GM21423 (cell line): ENCODE measurements around the gene HECTD4.
"Not testable (repeated sequence)": the region's sequence is repeated elsewhere in the genome, so short reads cannot be mapped to it uniquely, and the experiment has no call there.

ENCODE experiments used
- ATAC-seq: cut with Tn5 transposase; IDR thresholded peaks from one replicate; pipeline ENCODE4 v1.9.1; 2021; ENCODE audit warnings: mild to moderate bottlenecking, moderate library complexity; ENCODE audit not compliant: unreplicated experiment

The HECTD4 gene

GRCh38 chr12:112283546-112283945 is 98.7 kb downstream of the HECTD4 start:
- no peak for ATAC-seq

GRCh38 chr12:112282920-112283319 is 99.3 kb downstream of the HECTD4 start:
- no peak for ATAC-seq

GRCh38 chr12:112275836-112276235 is 106.4 kb downstream of the HECTD4 start:
- ATAC-seq: no peak

- ATAC-seq: no peak
Measured at GRCh38 chr12:112275207-112275606, 107.0 kb downstream of the HECTD4 start.

DNA sequence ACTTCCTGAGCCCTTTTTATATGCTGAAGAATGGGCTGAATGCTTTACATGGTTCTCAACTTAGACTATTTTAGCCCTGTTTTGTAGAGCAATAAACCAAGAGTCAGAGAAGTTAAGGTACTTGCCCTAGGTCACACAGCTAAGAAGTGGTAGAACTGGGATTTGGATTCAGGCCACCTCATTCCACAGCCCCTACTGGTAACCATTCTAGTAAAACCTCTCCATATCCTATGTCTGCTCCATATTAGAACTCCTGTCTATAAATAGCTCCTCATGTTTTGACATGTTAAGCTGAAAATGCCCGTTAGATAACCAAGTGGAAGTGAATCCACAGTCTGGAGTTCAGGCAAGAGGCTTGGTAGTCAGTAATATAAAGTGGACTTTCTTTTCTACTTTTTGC is 111.6 kb downstream of the HECTD4 start:
- ATAC-seq: no peak

DNA sequence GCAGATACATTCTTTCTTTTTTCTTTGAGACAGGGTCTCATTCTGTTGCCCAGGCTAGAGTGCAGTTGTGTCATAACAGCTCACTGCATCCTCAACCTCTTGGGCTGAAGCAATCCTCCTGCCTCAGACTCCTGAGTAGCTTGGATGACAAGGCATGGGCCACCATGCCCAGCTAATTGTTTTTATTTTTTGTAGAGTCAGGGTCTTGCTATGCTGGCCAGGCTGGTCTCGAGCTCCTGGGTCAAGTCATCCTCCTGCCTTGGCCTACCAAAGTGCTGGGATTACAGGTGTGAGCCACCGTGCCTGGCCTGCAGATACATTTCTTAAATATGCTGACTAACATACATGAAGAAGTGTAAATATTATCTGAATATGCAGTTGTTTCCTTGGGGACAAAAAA is 115.8 kb downstream of the HECTD4 start:
- no peak for ATAC-seq

DNA sequence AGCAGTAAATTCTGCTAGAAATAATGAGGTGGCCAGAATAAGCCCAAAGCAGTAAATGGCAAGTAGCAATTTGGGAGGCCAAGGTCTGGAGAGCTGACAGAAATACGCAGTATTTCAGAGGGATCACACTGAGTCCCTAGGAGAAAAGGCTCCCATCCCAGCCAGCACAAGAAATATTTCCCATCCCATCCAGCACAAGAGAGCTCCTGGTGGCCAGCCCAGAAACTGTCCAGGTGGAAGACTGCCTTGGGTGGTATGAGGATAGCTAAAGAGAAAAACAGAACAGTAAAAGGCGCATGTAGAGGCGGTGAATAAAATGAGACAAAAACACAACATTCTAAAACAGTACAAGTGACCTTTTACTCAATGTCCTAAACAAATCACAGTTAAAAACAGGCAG is 120.7 kb downstream of the HECTD4 start:
- no peak for ATAC-seq

DNA sequence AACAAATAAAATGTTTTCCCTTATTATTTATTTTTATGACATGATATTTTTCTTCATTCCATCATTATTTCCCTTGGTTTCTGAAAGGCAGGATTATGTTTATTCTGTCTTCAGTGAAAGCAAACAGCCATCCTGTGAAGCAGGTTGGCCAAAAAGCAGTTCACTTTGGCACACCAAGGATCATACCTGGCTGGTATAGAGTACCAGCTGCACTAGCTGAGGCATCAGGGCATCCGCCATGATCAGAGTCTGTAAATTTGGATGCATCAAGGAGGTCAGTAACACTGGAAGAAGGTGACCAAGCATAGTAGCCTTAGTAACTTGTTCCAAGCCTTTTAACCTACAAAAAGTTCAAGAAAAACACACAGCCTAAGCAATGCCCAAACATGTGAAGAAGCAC is 123.3 kb downstream of the HECTD4 start:
- no peak for ATAC-seq

- no peak for ATAC-seq
Measured at GRCh38 chr12:112256780-112257179, 125.5 kb downstream of the HECTD4 start.

DNA sequence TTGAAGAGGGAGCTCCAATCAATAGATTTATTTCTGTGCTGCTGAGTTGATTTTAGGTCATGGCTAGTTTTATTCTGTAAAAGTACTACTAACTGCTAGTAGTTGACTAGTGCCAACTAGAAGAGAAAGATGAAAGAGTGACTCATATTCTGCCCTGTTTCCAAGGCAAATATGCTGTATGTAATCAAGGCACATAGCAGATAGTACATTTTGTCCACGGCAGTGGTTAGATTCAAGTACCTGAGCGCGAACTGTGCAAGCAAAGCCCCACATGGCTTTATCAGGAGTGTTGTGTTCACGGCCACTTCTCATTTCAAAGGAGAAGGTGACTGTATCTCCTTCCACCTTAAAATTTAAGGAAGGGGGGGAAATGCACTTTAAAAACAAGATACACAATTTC is 130.0 kb downstream of the HECTD4 start:
- no peak for ATAC-seq

DNA sequence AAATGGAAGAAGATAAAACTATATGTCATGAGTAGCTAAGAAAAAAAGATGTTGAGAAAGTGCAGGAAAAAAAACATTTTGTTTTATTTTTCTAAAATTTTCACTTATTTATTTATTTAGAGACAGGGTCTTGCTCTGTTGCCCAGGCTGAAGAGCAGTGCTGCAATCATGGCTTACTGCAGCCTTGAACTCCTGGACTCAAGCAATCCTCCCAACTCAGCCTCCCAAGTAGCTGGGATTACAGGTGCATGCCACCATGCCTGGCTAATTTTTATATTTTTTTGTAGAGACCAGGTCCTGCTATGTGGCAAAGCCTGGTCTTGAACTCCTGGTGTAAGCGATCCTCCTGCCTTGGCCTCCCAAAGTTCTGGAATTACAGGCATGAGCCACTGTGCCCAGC is 137.3 kb downstream of the HECTD4 start:
- ATAC-seq: not testable (repeated sequence)

DNA sequence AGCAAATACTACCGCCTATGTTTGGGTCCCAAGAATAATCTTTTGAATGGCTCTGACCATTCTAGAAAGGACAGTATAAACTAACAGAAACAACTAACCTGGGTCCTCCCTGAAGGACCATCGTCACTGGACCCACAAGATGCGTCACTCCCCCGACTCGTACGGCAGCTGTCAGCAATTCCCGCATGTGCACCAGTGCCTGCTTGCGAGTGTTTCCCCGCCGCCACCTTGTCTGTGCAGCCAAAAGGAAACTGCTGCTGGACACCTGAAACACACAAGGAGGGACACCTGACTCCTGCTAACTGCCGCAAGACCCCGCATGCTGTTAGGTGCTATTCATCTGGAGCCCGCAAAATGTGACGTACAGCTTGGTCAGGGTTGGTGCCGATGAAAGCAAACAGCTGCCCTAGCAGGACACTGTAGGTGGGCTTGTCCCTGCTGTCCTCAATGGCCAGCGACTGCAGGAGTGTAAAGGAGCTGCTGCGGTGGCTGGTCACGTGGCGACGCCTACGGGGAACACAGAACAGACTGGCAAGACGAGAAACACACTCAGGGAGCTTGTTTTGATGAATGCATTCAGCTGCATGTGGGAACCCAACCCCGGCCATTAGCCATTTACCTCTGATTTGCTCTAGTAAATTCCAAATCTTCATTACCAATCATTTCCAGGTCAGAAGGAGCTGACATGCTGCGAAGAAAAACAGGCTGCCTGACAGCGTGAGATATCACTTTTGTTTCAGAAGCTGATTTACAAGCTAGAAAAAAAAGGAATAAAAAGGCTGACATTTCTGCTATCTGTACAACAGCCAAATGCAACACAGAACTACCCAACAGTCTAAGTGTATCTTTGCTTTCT is 138.7 kb downstream of the HECTD4 start:
- no peak for ATAC-seq

GRCh38 chr12:112241176-112241575 is 141.1 kb downstream of the HECTD4 start:
- ATAC-seq: no peak

- no peak for ATAC-seq
Measured at GRCh38 chr12:112239881-112240280, 142.3 kb downstream of the HECTD4 start.

DNA sequence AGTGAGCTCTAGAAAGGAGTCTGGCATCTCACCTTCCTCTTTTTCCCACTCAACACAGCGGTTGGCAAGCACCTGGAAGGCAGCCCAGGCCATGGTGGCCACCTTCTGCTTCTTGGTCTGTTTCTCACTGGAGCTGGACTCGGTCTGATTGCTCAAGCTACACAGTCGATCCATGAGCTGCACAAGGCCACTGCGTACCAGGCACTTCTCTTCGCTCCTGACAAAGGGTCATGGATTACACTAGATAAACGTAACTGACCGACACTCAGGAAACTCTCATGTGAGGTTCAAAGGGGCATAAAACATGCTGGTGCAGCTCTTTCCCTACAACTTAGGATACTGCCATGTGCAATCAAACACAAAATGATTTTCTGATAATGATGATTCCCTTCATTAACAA is 143.2 kb downstream of the HECTD4 start:
- no peak for ATAC-seq

DNA sequence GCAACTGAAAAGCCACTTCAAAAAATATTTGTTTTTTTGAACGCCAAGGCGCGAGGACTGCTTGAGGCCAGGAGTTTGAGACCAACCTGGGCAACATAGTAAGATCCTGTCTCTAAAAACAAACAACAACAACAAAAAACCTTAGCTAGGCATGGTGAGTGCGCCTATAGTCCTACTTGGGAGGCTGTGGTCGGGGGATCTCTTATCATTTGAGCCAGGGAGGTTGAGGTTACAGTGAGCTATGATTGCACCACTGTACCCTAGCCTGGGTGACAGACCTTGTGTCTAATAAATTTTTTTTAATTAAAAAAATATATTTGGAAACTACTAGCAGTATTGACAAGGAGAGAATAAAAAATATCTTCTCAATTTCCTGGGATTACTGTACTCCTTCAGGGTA is 143.8 kb downstream of the HECTD4 start:
- ATAC-seq: no peak

- no peak for ATAC-seq
Measured at GRCh38 chr12:112236786-112237185, 145.4 kb downstream of the HECTD4 start.

DNA sequence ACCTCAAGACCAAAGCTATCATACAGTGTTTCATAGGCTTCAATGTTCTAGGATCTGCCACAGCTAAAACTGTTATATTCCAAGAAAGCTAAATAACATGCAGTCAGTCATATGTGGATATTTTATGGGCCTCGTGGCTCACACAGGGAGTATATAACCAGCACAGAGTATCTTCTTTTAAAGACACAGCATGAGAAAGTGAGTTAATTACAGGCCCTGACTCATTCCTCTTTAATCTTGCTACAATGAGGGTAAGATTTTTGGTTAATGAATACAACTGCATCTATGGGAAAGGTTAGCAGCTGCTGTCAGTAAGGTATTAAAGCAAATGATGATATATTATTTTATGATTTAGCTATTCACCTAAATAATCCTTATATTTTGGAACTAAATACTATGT is 145.8 kb downstream of the HECTD4 start:
- no peak for ATAC-seq

DNA sequence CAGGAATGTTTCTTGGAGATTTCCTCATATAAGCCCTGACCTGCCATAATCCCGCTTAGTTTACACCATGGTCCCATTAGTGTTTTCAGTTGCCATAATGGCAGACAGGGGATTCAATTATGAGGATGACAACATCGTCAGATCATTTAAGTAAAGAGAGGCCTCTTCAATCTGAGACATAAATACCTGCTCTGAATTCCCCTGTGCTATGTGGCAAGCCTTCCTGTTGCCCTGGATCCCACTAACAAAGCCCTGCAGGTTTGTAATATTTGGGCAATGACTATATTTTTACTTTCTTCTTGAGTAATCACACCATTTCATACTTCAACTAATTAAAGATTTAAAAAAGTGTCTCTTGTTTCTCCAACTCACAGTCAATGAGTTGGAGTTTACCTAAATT is 147.9 kb downstream of the HECTD4 start:
- no peak for ATAC-seq

GRCh38 chr12:112233242-112233641 is 149.0 kb downstream of the HECTD4 start:
- ATAC-seq: no peak

DNA sequence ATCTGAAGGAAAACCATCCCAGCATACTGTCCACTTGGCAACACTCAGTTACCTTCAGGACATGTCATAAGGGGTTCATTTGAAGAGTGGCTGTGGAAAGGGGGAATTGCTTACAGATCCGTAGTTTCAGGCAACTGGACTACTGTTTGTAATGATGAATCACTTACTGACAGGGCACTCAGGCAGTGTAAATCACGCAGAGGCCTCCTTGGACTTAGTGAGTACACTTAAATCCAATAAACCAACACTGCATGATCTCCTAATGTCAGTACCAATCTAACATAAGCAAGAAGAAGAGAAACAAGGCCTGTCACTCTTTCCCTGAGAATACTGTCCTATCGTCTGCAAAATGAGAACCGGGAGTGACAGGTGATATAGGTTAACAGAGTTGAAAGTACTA is 152.1 kb downstream of the HECTD4 start:
- ATAC-seq: no peak

DNA sequence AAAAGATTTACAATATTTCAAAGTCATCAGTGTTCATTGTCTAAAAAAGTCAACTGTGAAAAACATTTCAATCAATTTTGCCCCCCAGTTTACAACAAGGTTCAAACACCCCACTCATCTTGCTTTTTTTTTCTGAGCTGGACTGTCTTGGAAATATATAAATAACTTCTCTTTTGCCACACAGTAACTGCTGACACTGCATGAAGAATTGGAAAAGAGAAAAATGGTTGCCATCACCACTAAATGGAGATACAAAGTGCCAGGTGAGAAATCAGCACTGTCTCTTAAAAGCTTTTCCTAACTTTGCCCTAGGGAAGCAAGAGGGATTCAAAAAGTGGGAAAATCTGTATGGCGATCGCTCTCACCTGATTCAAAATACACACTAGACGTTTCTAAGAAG is 155.5 kb downstream of the HECTD4 start:
- ATAC-seq: no peak

- ATAC-seq: not testable (repeated sequence)
Measured at GRCh38 chr12:112220628-112221027, 161.6 kb downstream of the HECTD4 start.
